ENCODE measurements around the gene TNS1.

TNS1 gene

GRCh38 chr2:217929757-217930707, 72.8 kb downstream of the TNS1 start:
- DNase-seq, result no peak
- no peaks in the 10 kb centered on the region for H3K9me3 Mint-ChIP-seq
- no peak overlapping the region for H3K27ac Mint-ChIP-seq
- H3K4me3 Mint-ChIP-seq, result no peak overlapping the region
- peaks cover 5% of the 10 kb centered on the region for H3K4me1 Mint-ChIP-seq
- ATAC-seq, result no peak
- no peaks in the 10 kb centered on the region for H3K36me3 Mint-ChIP-seq (ENCODE audit: low read depth)
- peaks cover 6% of the 10 kb centered on the region for H3K27me3 Mint-ChIP-seq

- H3K27me3 Mint-ChIP-seq, result peaks cover 6% of the 10 kb centered on the region
- no peak for DNase-seq
- no peaks in the 10 kb centered on the region for H3K9me3 Mint-ChIP-seq
- no peaks in the 10 kb centered on the region for H3K36me3 Mint-ChIP-seq (ENCODE audit: low read depth)
- no peak for ATAC-seq
- no peak overlapping the region for H3K4me3 Mint-ChIP-seq
- peaks cover 5% of the 10 kb centered on the region for H3K4me1 Mint-ChIP-seq
- no peak overlapping the region for H3K27ac Mint-ChIP-seq
Observed at GRCh38 chr2:217929272-217929671, 73.5 kb downstream of the TNS1 start.

- Mint-ChIP-seq H3K4me1 (peaks cover 2% of the 10 kb centered on the region), H3K9me3 (no peaks in the 10 kb centered on the region), H3K36me3 (ENCODE audit: low read depth) (no peaks in the 10 kb centered on the region), H3K27me3 (peaks cover 6% of the 10 kb centered on the region), H3K27ac (no peak overlapping the region), H3K4me3 (no peak overlapping the region)
- DNase-seq, result no peak
- ATAC-seq, result no peak
Observed at GRCh38 chr2:217928324-217929181, 74.2 kb downstream of the TNS1 start.

DNA sequence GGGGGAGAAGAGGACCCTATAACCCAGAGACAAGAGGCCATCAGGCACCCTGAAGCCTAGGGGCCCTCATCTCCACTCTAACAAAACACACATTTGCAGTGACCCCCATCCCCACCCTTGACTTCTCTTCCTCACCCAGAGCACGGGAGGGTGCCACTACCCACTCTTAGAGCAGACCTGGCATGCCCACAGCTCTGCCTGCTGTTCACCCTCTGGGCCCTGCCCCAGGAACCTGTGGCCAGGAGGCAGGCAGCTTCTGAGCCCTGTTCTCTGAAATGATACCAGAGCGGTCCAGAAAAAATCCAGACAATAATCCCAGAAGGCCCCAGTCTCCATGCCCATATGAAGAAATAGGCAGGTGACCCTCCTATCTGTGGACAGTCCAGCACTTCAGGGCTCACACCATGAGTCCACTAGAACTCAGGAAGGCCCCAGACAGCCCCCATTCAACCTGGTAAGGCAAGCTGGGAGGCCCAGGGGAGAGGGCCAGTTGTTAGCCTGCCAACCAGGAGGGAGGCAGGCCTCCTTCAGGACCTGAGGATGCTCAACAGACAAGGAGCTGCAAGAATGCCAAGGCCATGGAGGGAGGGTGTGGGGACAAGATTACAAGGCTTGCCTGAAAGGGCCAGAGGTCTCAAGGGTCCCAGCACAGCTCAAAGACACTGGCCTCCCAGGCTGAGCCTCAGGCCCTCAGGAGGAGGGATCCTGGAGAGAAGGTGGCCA, 75.0 kb downstream of the TNS1 start:
- no peak for DNase-seq
- no peak overlapping the region for H3K27ac Mint-ChIP-seq
- no peak for ATAC-seq
- H3K36me3 Mint-ChIP-seq (ENCODE audit: low read depth), result no peaks in the 10 kb centered on the region
- no peak overlapping the region for H3K4me3 Mint-ChIP-seq
- H3K9me3 Mint-ChIP-seq, result no peaks in the 10 kb centered on the region
- H3K4me1 Mint-ChIP-seq, result peaks cover 2% of the 10 kb centered on the region
- peaks cover 6% of the 10 kb centered on the region for H3K27me3 Mint-ChIP-seq

DNA sequence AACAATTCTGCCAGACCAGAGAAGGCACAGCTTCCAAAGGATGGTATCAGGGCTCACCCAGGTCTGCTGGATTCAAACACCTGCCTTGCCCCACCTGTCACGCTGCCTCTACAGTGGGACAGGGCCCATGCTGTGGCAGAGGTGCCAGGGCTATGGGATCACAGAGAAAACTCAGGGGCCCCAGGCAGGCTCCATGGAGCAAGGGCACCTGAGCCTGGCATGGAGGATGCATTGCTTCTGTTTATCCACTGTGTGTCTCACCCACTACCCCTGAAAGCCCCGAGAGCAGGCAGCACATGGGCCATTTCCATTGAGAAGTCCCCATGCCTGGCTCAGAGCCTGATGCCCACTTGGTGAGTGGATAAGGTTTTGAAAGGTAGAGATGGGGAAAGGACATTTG, 76.0 kb downstream of the TNS1 start:
- no peaks in the 10 kb centered on the region for H3K36me3 Mint-ChIP-seq (ENCODE audit: low read depth)

GRCh38 chr2:217924346-217924901, 78.4 kb downstream of the TNS1 start:
- DNase-seq, result no peak
- Mint-ChIP-seq H3K4me1 (no peaks in the 10 kb centered on the region), H3K9me3 (no peaks in the 10 kb centered on the region), H3K36me3 (ENCODE audit: low read depth) (no peaks in the 10 kb centered on the region), H3K27ac (no peak overlapping the region), H3K27me3 (no peaks in the 10 kb centered on the region), H3K4me3 (no peak overlapping the region)
- no peak for ATAC-seq

More for the DNA sequence above, 76.0 kb downstream of the TNS1 start:
- ATAC-seq, result no peak
- H3K4me3 Mint-ChIP-seq, result no peak overlapping the region
- peaks cover 2% of the 10 kb centered on the region for H3K4me1 Mint-ChIP-seq
- peaks cover 6% of the 10 kb centered on the region for H3K27me3 Mint-ChIP-seq
- no peak for DNase-seq
- H3K27ac Mint-ChIP-seq, result no peak overlapping the region
- H3K9me3 Mint-ChIP-seq, result no peaks in the 10 kb centered on the region

DNA sequence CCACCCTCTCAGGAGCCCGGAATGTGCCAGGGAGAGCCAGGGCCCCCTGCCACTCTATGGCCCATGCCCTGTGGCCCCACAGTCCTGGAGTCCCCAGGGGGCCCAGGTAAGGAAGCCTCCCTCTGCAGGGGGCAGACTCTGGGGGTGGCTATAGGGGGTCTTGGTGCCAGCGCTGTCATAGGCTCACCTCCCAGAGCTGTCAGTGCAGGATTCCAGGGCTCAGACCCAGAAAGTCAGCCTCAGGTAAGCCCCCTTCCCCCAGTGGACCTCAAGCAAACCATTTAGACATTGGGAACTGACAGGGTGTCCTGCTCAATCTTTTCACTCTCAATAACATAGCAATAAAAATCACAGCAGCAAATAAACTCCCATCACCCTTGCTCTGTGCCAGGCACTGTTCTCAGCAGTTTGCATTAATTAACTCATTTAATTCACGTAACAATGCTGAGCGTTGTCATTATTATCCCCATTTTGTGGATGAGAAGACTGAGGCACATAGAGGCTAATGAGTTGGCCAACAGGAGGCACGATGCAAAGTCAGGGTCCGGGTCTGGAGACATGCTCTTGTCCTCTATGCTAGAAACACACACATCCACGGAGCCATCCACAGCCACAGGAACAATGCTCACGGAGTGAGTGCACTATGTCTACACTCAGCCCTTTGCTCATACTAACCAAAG, 79.6 kb downstream of the TNS1 start:
- Mint-ChIP-seq H3K27ac (no peak overlapping the region), H3K9me3 (no peaks in the 10 kb centered on the region), H3K4me1 (no peaks in the 10 kb centered on the region), H3K36me3 (ENCODE audit: low read depth) (no peaks in the 10 kb centered on the region), H3K4me3 (no peak overlapping the region), H3K27me3 (no peaks in the 10 kb centered on the region)
- DNase-seq (no peak), ATAC-seq (no peak)

GRCh38 chr2:217922101-217923006, 80.4 kb downstream of the TNS1 start:
- H3K9me3 Mint-ChIP-seq, result no peaks in the 10 kb centered on the region
- ATAC-seq (no peak), DNase-seq (no peak)
- H3K4me3 Mint-ChIP-seq, result no peak overlapping the region
- H3K36me3 Mint-ChIP-seq (ENCODE audit: low read depth), result no peaks in the 10 kb centered on the region
- H3K27ac Mint-ChIP-seq, result no peak overlapping the region
- H3K4me1 Mint-ChIP-seq, result no peaks in the 10 kb centered on the region
- H3K27me3 Mint-ChIP-seq, result no peaks in the 10 kb centered on the region

DNA sequence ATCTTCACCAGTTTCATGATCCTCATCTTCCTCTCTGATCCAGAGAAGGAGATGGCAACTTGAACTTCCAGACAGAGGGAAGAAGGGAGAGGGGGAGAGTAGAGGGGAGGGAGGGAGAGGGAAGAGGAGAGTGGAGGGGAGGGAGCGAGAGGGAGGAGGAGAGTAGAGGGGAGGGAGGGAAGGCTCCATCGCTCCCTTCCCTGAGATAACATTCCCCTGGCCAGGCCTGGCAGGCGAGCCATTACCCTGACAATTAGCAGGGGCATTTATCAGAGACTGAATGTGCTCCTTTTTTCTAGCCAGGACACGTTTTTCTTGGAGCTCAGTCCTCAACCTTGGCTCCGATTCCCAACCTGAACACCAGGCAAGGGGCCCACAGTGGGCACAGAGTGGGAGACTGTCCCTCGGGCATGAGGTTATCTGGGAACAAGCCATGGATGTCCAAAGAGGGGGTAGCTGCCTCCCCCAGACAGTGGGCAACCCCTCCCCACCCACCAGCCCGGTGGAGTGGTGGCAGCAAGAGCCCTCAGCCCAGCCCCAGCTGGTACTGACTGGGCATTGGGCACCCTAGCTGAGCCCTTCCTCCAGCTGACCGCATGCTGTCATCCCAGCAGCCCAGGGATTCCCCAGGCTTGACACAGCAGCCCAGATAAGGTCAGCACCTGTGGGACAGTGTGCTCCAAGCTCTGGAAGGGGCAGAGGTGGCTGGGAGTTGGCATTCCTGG, 81.8 kb downstream of the TNS1 start:
- H3K27me3 Mint-ChIP-seq, result no peaks in the 10 kb centered on the region
- H3K9me3 Mint-ChIP-seq, result no peaks in the 10 kb centered on the region
- H3K36me3 Mint-ChIP-seq (ENCODE audit: low read depth), result no peaks in the 10 kb centered on the region
- H3K4me1 Mint-ChIP-seq, result no peaks in the 10 kb centered on the region
- ATAC-seq (no peak), DNase-seq (no peak)
- no peak overlapping the region for H3K27ac Mint-ChIP-seq
- no peak overlapping the region for H3K4me3 Mint-ChIP-seq

- no peak overlapping the region for H3K27ac Mint-ChIP-seq
- no peaks in the 10 kb centered on the region for H3K9me3 Mint-ChIP-seq
- DNase-seq (no peak), ATAC-seq (no peak)
- no peak overlapping the region for H3K4me3 Mint-ChIP-seq
- no peaks in the 10 kb centered on the region for H3K27me3 Mint-ChIP-seq
- no peaks in the 10 kb centered on the region for H3K36me3 Mint-ChIP-seq (ENCODE audit: low read depth)
- no peaks in the 10 kb centered on the region for H3K4me1 Mint-ChIP-seq
Observed at GRCh38 chr2:217919781-217920351, 82.9 kb downstream of the TNS1 start.

DNA sequence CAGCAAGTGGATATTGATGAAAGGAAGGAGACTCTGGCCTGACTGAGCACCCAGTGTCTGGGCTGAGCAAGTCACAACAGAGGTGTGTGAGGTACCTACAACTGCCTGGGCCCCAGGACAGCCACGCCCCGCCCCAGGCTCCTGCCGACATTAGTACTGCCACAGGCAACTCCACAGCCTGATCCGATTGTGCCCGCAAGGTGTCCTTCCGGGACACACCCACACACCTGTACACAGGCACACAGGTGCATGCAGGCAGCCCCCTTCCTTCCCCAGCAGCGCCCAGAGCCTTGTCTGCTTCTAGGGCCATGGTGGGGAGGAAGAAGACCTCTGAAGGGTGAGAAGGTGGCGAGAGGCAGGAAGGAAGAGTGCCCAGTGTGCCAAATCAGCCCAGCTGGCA, 83.6 kb downstream of the TNS1 start:
- ATAC-seq (no peak), DNase-seq (no peak)
- Mint-ChIP-seq H3K27me3 (no peaks in the 10 kb centered on the region), H3K4me1 (no peaks in the 10 kb centered on the region), H3K4me3 (no peak overlapping the region), H3K27ac (no peak overlapping the region), H3K36me3 (ENCODE audit: low read depth) (no peaks in the 10 kb centered on the region), H3K9me3 (no peaks in the 10 kb centered on the region)

GRCh38 chr2:217918308-217919024, 84.3 kb downstream of the TNS1 start:
- no peaks in the 10 kb centered on the region for H3K36me3 Mint-ChIP-seq (ENCODE audit: low read depth)
- H3K27me3 Mint-ChIP-seq, result no peaks in the 10 kb centered on the region
- DNase-seq (no peak), ATAC-seq (no peak)
- H3K27ac Mint-ChIP-seq, result no peak overlapping the region
- no peak overlapping the region for H3K4me3 Mint-ChIP-seq
- H3K9me3 Mint-ChIP-seq, result no peaks in the 10 kb centered on the region
- no peaks in the 10 kb centered on the region for H3K4me1 Mint-ChIP-seq
